8988T (cell line): Measurements from ENCODE around the gene RPL34.
"Not testable (repeated sequence)": the region's sequence is repeated elsewhere in the genome, so short reads cannot be mapped to it uniquely, and the experiment has no call there.

ENCODE experiments used
- DNase-seq: peaks from one replicate; pipeline ENCODE4 v3.0.0; 2011

The RPL34 gene

GRCh38 chr4:108620101-108620932, at the start of gene RPL34:
RPL34 (plus strand) TSS chr4:108620576; CDS start chr4:108621960, 1,384 bp downstream.
- peak; percentile 28 for DNase-seq

GRCh38 chr4:108570993-108571569, 49.3 kb upstream of the RPL34 start:
- no peak for DNase-seq

GRCh38 chr4:108574402-108574801, 46.0 kb upstream of the RPL34 start:
- no peak for DNase-seq

GRCh38 chr4:108581083-108581482, 39.3 kb upstream of the RPL34 start:
- no peak for DNase-seq

GRCh38 chr4:108586778-108587177, 33.6 kb upstream of the RPL34 start:
- DNase-seq = no peak

- no peak for DNase-seq
Measured at GRCh38 chr4:108588878-108589277, 31.5 kb upstream of the RPL34 start.

- no peak for DNase-seq
Measured at GRCh38 chr4:108589961-108590360, 30.4 kb upstream of the RPL34 start.

- no peak for DNase-seq
Measured at GRCh38 chr4:108590776-108591175, 29.6 kb upstream of the RPL34 start.

- DNase-seq = no peak
Measured at GRCh38 chr4:108592674-108592986, 27.7 kb upstream of the RPL34 start.

- not testable (repeated sequence) for DNase-seq
Measured at GRCh38 chr4:108594296-108594695, 26.1 kb upstream of the RPL34 start.

- DNase-seq = no peak
Measured at GRCh38 chr4:108596344-108596743, 24.0 kb upstream of the RPL34 start.

- DNase-seq = no peak
Measured at GRCh38 chr4:108601106-108601505, 19.3 kb upstream of the RPL34 start.

- DNase-seq = no peak
Measured at GRCh38 chr4:108601532-108601931, 18.8 kb upstream of the RPL34 start.

- DNase-seq = no peak
Measured at GRCh38 chr4:108602163-108602562, 18.2 kb upstream of the RPL34 start.

GRCh38 chr4:108607079-108607815, 13.1 kb upstream of the RPL34 start:
- no peak for DNase-seq

GRCh38 chr4:108611365-108611764, 9.0 kb upstream of the RPL34 start:
- DNase-seq = no peak

- no peak for DNase-seq
Measured at GRCh38 chr4:108612365-108612764, 8.0 kb upstream of the RPL34 start.

GRCh38 chr4:108619372-108620100, 840 bp upstream of the RPL34 start:
- no peak for DNase-seq

- DNase-seq = no peak
Measured at GRCh38 chr4:108620933-108621905, 843 bp downstream of the RPL34 start.

- DNase-seq = no peak
Measured at GRCh38 chr4:108622022-108622421, 1.6 kb downstream of the RPL34 start.

- DNase-seq = no peak
Measured at GRCh38 chr4:108622828-108623227, 2.5 kb downstream of the RPL34 start.
